Effector memory CD4-positive, alpha-beta T cell (primary cell): ENCODE measurements around the gene EEFSEC.
A peak's percentile ranks its signal among the peaks of the same experiment; 100 is the strongest.

Experiments used
- DNase-seq, 3 donors: peaks; one replicate each; pipeline ENCODE4 v3.0.0-alpha.2; 2020
- H3K27ac ChIP-seq: 2 replicates; pipeline ENCODE4 v1.7.0; 2013; ENCODE audit warnings: mild to moderate bottlenecking, low read length, moderate library complexity; ENCODE audit not compliant: insufficient read depth, poor library complexity, severe bottlenecking
- H3K27me3 ChIP-seq: replicated peaks from 2 replicates; pipeline ENCODE4 v1.7.0; 2013; ENCODE audit warnings: mild to moderate bottlenecking, low read length; ENCODE audit not compliant: insufficient read depth, control insufficient read depth, poor library complexity, severe bottlenecking
- H3K36me3 ChIP-seq: 2 replicates; pipeline ENCODE4 v1.7.0; 2013; ENCODE audit warnings: mild to moderate bottlenecking, low read length, moderate library complexity; ENCODE audit not compliant: control insufficient read depth, insufficient read depth
- H3K4me1 ChIP-seq: 2 replicates; pipeline ENCODE4 v1.7.0; 2013; ENCODE audit warnings: low read length, mild to moderate bottlenecking; ENCODE audit not compliant: control insufficient read depth, insufficient read depth, poor library complexity, severe bottlenecking
- H3K4me3 ChIP-seq: 2 replicates; pipeline ENCODE4 v1.7.0; 2013; ENCODE audit warnings: low read length, low read depth, mild to moderate bottlenecking; ENCODE audit not compliant: insufficient read depth, poor library complexity, severe bottlenecking
- H3K9me3 ChIP-seq: 2 replicates; pipeline ENCODE4 v1.7.0; 2013; ENCODE audit warnings: mild to moderate bottlenecking, low read length, moderate library complexity; ENCODE audit not compliant: control insufficient read depth

EEFSEC gene

DNA sequence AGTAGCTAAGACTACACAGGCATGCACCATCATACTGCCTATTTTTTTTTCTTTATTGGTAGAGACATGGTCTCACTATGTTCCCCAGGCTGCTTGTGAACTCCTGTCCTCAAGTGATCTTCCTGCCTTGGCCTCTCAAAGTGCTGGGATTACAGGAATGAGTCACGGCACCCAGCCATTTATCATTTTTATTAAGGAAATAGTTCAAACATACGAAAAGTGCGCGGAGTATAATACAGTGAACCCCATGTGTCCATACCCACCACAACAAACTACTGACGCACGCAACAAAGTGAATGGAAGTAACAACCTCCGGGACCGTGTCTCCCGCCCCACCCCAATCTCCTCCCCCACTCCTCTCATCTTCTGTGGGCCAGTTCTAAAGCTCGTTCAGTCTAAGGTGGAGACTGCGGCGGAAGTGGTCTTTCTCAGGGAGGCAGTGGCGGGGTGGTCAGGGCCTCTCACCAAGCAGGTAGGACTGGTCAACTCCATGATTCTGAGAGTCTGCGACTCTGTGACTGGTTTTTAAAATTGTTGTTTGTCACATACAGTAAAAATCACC, 271.3 kb downstream of the EEFSEC start:
- H3K4me3 ChIP-seq, result no peak overlapping the region
- H3K9me3 ChIP-seq, result no peaks in the 10 kb centered on the region
- no peaks in the 10 kb centered on the region for H3K36me3 ChIP-seq
- peaks cover 3% of the 10 kb centered on the region for H3K4me1 ChIP-seq
- H3K27me3 ChIP-seq, result no peaks in the 10 kb centered on the region
- no peak for DNase-seq
- H3K27ac ChIP-seq, result no peak overlapping the region

DNA sequence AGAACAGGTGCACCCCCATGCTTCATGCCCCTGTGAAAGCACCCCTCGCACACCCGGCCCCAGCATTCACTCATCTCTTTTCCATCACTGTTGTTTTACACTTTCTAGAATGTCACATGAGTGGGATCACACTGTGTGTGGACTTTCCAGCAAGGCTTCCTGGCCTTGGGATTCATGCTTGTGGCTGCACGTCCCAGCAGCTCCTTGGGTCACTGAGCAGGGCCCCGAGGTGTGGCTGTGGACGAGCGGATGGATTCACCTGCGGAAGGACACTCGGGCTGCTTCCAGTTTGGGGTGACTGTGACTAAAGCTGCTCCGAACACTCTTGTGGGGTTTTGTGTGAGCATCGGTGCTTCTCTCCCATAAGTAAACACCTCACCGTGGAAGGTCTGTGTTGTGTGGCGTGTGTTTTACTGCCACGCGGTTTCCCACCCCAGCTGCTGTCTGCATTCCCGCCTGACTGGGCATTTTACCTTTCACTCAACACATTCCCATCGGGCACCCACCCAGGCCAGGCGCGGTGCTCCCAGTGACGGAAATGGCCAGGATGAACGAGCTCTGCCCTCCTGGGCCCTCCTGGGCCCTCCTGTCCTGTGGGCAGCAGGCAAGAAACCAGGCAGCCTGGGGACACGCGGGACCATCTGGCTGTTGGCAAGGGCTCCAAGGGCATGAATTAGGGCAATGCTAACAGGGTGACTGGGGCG, 272.0 kb downstream of the EEFSEC start:
- Histone ChIP-seq H3K4me3 (no peak overlapping the region), H3K9me3 (no peaks in the 10 kb centered on the region), H3K27me3 (no peaks in the 10 kb centered on the region), H3K4me1 (peaks cover 3% of the 10 kb centered on the region), H3K27ac (no peak overlapping the region), H3K36me3 (no peaks in the 10 kb centered on the region)
- DNase-seq, result no peak

DNA sequence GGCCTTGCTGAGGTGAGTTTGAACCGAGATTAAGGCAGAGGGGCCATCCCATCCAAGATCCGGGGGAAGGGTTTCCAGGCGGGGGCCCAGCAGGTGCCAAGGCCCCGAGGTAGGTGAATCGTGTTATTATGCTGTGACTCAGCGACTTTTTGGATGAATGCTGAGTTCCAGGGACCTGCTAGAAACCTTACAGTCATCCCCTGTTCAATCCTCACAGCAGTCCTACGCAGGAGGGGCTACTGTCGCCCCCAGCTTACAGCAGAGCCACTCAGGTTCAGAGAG, 272.5 kb downstream of the EEFSEC start:
- Histone ChIP-seq H3K4me3 (no peak overlapping the region), H3K9me3 (no peaks in the 10 kb centered on the region), H3K27me3 (no peaks in the 10 kb centered on the region), H3K27ac (no peak overlapping the region), H3K36me3 (no peaks in the 10 kb centered on the region), H3K4me1 (peaks cover 3% of the 10 kb centered on the region)
- no peak for DNase-seq

DNA sequence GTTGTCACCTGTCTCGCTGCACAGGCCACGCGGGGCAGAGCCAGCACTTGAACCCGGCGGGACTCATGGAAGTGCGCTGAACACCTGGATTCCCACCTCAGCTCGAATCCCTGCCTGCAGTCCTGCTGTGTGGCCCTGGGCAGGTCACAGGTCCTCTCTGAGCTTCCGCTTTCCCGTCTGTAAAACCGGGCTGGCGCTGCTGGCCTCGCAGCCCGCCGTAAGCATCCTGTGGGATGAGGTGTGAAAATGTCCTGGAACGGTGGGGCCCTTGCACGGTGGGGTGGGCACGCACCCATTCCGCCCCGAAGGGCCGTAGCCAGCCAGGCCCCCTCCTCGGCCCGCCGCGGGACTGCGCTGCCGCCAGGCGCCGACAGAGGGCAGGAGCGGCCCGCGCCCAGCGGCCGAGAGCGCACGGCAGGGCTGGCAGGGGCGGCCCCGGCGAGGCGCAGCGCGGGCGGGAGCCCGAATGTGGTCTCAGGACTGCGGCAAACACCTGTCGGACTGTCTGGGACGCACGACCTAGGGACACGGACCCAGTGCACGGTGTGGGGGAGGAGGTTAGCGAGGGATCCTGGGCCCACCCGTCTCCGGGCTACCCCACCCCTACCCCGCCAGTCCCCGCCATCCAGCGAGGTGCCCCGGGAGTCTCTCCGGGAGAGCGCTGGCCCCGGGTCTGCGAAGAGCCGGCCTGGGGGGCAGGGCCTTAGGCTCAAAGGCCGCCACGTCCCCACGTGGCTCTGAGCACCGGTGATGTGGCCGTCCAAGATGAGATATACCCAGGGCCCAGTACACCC, 273.0 kb downstream of the EEFSEC start:
- no peaks in the 10 kb centered on the region for H3K27me3 ChIP-seq
- H3K4me3 ChIP-seq, result peak overlapping the region; percentile 35

GRCh38 chr3:128427175-128427857, 274.0 kb downstream of the EEFSEC start:
- H3K27me3 ChIP-seq, result peaks cover 6% of the 10 kb centered on the region
- no peak for DNase-seq
- H3K36me3 ChIP-seq, result no peaks in the 10 kb centered on the region
- no peaks in the 10 kb centered on the region for H3K9me3 ChIP-seq
- H3K4me1 ChIP-seq, result peaks cover 3% of the 10 kb centered on the region
- no peak overlapping the region for H3K27ac ChIP-seq
- H3K4me3 ChIP-seq, result no peak overlapping the region

More for the DNA sequence above, 273.0 kb downstream of the EEFSEC start:
- no peaks in the 10 kb centered on the region for H3K36me3 ChIP-seq
- peaks cover 3% of the 10 kb centered on the region for H3K4me1 ChIP-seq
- peak; percentile 16 to 25 (median 24) for DNase-seq
- no peak overlapping the region for H3K27ac ChIP-seq
- no peaks in the 10 kb centered on the region for H3K9me3 ChIP-seq

DNA sequence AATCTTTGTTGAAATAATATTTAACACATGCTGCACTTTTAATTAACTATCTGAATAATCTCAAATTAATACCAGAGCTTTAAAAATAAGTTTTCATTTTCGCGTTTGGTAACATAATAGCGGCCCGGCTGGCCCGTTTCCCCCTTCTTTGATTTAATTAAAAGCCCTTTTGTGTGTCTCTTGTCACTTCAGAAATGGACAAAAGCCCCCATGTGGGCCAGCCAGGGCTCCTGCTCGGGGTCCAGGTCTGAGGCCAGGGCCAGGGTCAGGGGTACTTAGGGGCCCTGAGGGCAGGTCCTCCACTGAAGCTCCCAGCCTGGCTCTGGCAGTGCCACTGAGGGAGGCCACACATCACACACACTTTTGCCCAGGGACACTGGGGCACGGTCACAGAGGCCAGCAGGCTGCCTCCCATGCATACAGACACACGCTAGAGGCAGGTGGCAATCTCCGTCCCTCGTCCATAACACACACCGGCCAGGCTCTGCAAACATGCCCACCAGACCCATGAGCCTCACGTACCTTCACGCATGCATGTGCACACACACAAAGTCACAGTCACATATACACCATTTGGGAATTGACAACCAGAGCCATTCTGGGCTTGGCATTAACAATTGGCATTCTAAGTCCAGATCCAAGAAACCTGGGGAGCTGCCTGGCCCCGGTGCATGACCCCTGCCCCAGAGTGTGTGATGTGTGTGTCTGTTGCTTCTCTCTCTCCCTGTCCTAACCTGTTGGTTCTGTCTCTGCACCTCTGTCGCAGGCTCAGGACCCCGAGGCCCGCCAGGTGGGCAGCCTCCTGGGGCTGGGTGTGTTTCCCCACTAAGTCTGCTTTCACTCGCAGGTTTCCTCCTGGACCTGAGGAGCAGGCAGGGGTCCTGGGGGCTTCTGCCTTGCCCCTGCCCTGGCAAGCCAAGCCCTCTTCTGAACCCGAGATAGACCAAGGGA, 274.9 kb downstream of the EEFSEC start:
- DNase-seq, result no peak

DNA sequence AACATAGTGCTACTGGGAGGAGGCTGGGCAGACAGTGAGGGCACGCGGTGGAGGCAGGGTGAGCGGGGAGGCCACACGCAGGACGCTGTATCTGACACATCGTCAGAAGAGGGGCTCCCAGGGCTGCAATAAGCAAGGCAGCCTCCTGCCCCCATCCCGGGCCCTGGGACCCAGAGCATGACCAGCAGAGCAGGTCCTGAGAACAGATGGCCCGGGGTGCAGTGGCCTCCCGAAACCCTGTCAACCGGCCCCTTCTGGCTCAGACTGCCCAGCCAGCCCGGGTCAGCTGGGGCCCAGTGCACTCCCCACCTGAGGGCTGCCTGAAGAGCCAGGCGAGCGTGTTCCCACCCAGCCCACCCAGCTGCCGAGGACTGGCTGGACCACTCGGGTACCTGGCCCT, 276.0 kb downstream of the EEFSEC start:
- no peak overlapping the region for H3K4me3 ChIP-seq
- H3K27me3 ChIP-seq, result peaks cover 22% of the 10 kb centered on the region

More for the DNA sequence above, 274.9 kb downstream of the EEFSEC start:
- peaks cover 12% of the 10 kb centered on the region for H3K27me3 ChIP-seq
- no peaks in the 10 kb centered on the region for H3K36me3 ChIP-seq
- peaks cover 3% of the 10 kb centered on the region for H3K4me1 ChIP-seq
- no peaks in the 10 kb centered on the region for H3K9me3 ChIP-seq
- no peak overlapping the region for H3K27ac ChIP-seq
- H3K4me3 ChIP-seq, result no peak overlapping the region

DNA sequence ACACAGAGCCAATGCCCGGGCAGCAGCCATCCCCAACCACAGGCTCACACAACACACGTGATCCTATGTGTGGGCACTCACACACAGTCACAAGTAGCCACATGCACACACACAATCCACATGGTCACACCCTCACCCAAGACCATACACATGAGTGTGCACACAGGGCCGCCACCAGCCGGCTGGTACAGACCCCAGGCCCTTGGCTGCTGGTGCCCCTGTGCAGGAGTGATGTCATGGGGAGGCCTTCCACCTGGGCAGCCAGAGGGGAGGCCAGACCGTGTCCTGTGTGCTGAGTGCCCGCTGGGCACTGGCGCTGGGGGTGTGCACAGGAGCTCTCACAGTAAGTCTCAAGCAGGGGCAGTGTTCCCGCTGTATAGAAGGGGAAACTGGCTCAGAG, 276.5 kb downstream of the EEFSEC start:
- Histone ChIP-seq H3K36me3 (no peaks in the 10 kb centered on the region), H3K9me3 (no peaks in the 10 kb centered on the region), H3K27ac (no peak overlapping the region), H3K4me1 (peaks cover 3% of the 10 kb centered on the region), H3K4me3 (no peak overlapping the region), H3K27me3 (peaks cover 23% of the 10 kb centered on the region)
- no peak for DNase-seq

More for the DNA sequence above, 276.0 kb downstream of the EEFSEC start:
- Histone ChIP-seq H3K9me3 (no peaks in the 10 kb centered on the region), H3K27ac (no peak overlapping the region), H3K36me3 (no peaks in the 10 kb centered on the region), H3K4me1 (peaks cover 3% of the 10 kb centered on the region)
- no peak for DNase-seq

DNA sequence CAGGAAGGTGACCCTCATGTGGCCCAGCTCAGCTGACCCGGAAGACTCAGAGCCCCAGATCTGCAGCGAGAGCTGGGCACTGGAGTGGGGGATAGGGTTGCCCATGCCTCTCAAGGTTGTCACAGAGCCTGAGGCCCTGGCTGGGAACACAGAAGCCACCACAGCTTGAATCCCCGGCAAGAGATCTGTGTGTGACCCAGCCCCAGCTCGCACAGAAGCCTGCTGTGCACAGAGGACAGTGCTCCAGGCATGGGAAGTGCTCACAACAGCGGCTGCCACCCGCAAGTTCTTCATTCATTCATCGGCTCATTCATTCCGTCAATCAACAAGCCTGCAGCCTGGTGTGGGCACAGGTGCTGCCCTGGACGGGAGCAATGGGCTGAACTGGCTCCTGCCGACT, 277.0 kb downstream of the EEFSEC start:
- H3K27me3 ChIP-seq, result peaks cover 27% of the 10 kb centered on the region
- H3K9me3 ChIP-seq, result no peaks in the 10 kb centered on the region
- H3K4me3 ChIP-seq, result no peak overlapping the region

More for the DNA sequence above, 277.0 kb downstream of the EEFSEC start:
- Histone ChIP-seq H3K36me3 (no peaks in the 10 kb centered on the region), H3K4me1 (peaks cover 3% of the 10 kb centered on the region), H3K27ac (no peak overlapping the region)
- no peak for DNase-seq
